Gastroesophageal sphincter (tissue), 3 donors: ENCODE results near the gene CLDN5.

ENCODE experiments used
- CTCF ChIP-seq, 4 experiments: fragments of 200-600 bp in 2 of 4; fragments of 450-650 bp in 2 of 4; sonication (generic) in 1 of 4; IDR thresholded peaks; one replicate each; pipeline ENCODE4 v1.5.1; 2017 to 2019; ENCODE audit warnings: antibody characterized with exemption in 4 of 4, mild to moderate bottlenecking in 2 of 4, moderate library complexity in 2 of 4
- EP300 ChIP-seq: sonication (generic); formaldehyde crosslinking; IDR thresholded peaks from one replicate; pipeline ENCODE4 v1.6.1; 2017; ENCODE audit warnings: antibody characterized with exemption, mild to moderate bottlenecking
- POLR2A ChIP-seq, 2 donors: fragments of 450-650 bp; IDR thresholded peaks; one replicate each; pipeline ENCODE4 v1.6.1; 2017; ENCODE audit warnings: antibody characterized with exemption in 2 of 2, mild to moderate bottlenecking in 2 of 2, moderate library complexity in 1 of 2
- POLR2AphosphoS5 ChIP-seq: sonication (generic); formaldehyde crosslinking; IDR thresholded peaks from one replicate; pipeline ENCODE4 v1.6.1; 2017; ENCODE audit warnings: antibody characterized with exemption

- TF ChIP-seq CTCF (IDR thresholded peaks at IDR 0.05) (no peak), POLR2AphosphoS5 (no peak), EP300 (no peak), POLR2A (IDR thresholded peaks at IDR 0.05) (no peak)
These were observed 45.9 kb downstream of the CLDN5 start for GRCh38 chr22:19478045-19478900.
